GM12878 (cell line): ENCODE results near the gene SCN5A. TPM values are rescaled to one million over a fixed set of nuclear protein-coding genes. Genes with fewer than 3 reads are reported as not detected.

ENCODE experiments used
- ATAC-seq: fragments of 200-7000 bp; cut with Tn5 transposase; 3 replicates; pipeline ENCODE4 v1.9.1; 2020; ENCODE audit warnings: mild to moderate bottlenecking, moderate library complexity
- BruUV-seq: library from RNA; stranded (reverse); fragments of 400-500 nt; replicated peaks from 2 replicates; lab custom pipeline; 2021; lab: Mats Ljungman, UMichigan
- CTCF ChIA-PET: fragments of 300-600 bp; sonication (Branson Sonifier 250); formaldehyde crosslinking; extraction: SDS; loops from one replicate; lab custom pipeline; 2021; ENCODE audit warnings: inconsistent platforms; lab: Yijun Ruan, JAX
- POLR2A ChIA-PET: fragments of 350-600 bp; formaldehyde crosslinking; extraction: SDS; loops from one replicate; lab custom pipeline; 2021; ENCODE audit warnings: inconsistent platforms; lab: Charles Lee
- RAD21 ChIA-PET: fragments of 300-600 bp; sonication (Branson Sonifier 250); formaldehyde crosslinking; loops from one replicate; lab custom pipeline; 2023; ENCODE audit warnings: antibody characterized with exemption; ENCODE audit not compliant: unreplicated experiment; lab: Charles Lee
- SMC1A ChIA-PET: fragments of 300-600 bp; sonication (Branson Sonifier 250); formaldehyde crosslinking; loops from one replicate; lab custom pipeline; 2023; ENCODE audit not compliant: unreplicated experiment, uncharacterized antibody; lab: Charles Lee
- DNase-seq: peaks from one replicate; pipeline ENCODE4 v3.0.0-alpha.2; 2011; ENCODE audit warnings: low read depth, low spot score
- FAIRE-seq: peaks from 3 replicates; lab custom pipeline; 2011; peaks lifted over from hg19 to GRCh38; lab: Jason Lieb, UNC
- H2AFZ ChIP-seq: 2 replicates; pipeline ENCODE4 v1.6.0; 2011; ENCODE audit warnings: low read depth, low read length, control low read depth; ENCODE audit not compliant: control insufficient read depth
- H3K27ac ChIP-seq: 2 replicates; pipeline ENCODE4 v1.5.1; 2011; ENCODE audit warnings: control low read depth; ENCODE audit not compliant: control insufficient read depth, insufficient read depth
- H3K27me3 ChIP-seq, 2 experiments: replicated peaks in 1 of 2; 2 replicates each; pipeline versions ENCODE4 v1.6.0 to v1.6.1; 2011; ENCODE audit warnings: low read length in 1 of 2; ENCODE audit not compliant: control insufficient read depth in 2 of 2, insufficient read depth in 2 of 2
- H3K36me3 ChIP-seq, 2 experiments: 2 replicates each; pipeline ENCODE4 v1.5.1; 2011; ENCODE audit warnings: low read length in 1 of 2; ENCODE audit not compliant: control insufficient read depth in 2 of 2, insufficient read depth in 2 of 2
- H3K4me1 ChIP-seq: 2 replicates; pipeline ENCODE4 v1.6.1; 2011; ENCODE audit warnings: mild to moderate bottlenecking, low read length, moderate library complexity, mixed read lengths; ENCODE audit not compliant: control insufficient read depth, insufficient read depth
- H3K4me2 ChIP-seq: 2 replicates; pipeline ENCODE4 v1.6.0; 2011; ENCODE audit warnings: control low read depth; ENCODE audit not compliant: control insufficient read depth, insufficient read depth
- H3K4me3 ChIP-seq: fragments of 200-600 bp; sonication (generic); 2 replicates; pipeline ENCODE4 v1.5.1; 2016
- H3K79me2 ChIP-seq: 2 replicates; pipeline ENCODE4 v1.6.0; 2011; ENCODE audit warnings: low read length; ENCODE audit not compliant: control insufficient read depth, insufficient read depth
- H3K9ac ChIP-seq: 2 replicates; pipeline ENCODE4 v1.8.0; 2011; ENCODE audit warnings: low read length, control low read depth, mixed read lengths; ENCODE audit not compliant: control insufficient read depth, insufficient read depth
- H3K9me3 ChIP-seq: replicated peaks from 3 replicates; pipeline ENCODE4 v1.5.1; 2011; ENCODE audit warnings: mild to moderate bottlenecking, low read length; ENCODE audit not compliant: control insufficient read depth, insufficient read depth
- H4K20me1 ChIP-seq: 2 replicates; pipeline ENCODE4 v1.6.0; 2011; ENCODE audit not compliant: control insufficient read depth, insufficient read depth
- BCL11A ChIP-seq: IDR thresholded peaks from 2 replicates; pipeline ENCODE4 v1.6.1; 2011; ENCODE audit warnings: low read depth, low read length
- CBX3 ChIP-seq: fragments of 200-600 bp; sonication (generic); IDR thresholded peaks from 2 replicates; pipeline ENCODE4 v1.6.1; 2016; ENCODE audit warnings: low read depth, borderline replicate concordance
- CEBPB ChIP-seq, 2 experiments: fragments of 150-350 bp in 1 of 2; IDR thresholded peaks; 2 replicates each; pipeline ENCODE4 v1.6.1; 2012 to 2014; ENCODE audit warnings: low read depth in 2 of 2, low read length in 2 of 2, borderline replicate concordance in 1 of 2, inconsistent platforms in 1 of 2
- GABPA ChIP-seq: IDR thresholded peaks from 2 replicates; pipeline ENCODE4 v1.6.1; 2014; ENCODE audit warnings: antibody characterized with exemption, low read depth, mild to moderate bottlenecking, inconsistent platforms
- HDAC2 ChIP-seq: fragments of 200-600 bp; sonication (generic); IDR thresholded peaks from 2 replicates; pipeline ENCODE4 v1.6.1; 2017
- IKZF1 ChIP-seq: fragments of 450-650 bp; conservative IDR thresholded peaks from 2 replicates; pipeline ENCODE4 v1.6.1; 2017; ENCODE audit warnings: antibody characterized with exemption, mild to moderate bottlenecking
- NRF1 ChIP-seq: conservative IDR thresholded peaks from 2 replicates; pipeline ENCODE4 v1.6.1; 2011; ENCODE audit warnings: mild to moderate bottlenecking, low read depth, low read length, improper control_type of control experiment
- POLR2AphosphoS5 ChIP-seq: IDR thresholded peaks from 2 replicates; pipeline ENCODE4 v1.6.1; 2011; ENCODE audit warnings: mild to moderate bottlenecking, low read length, inconsistent platforms
- ZNF207 ChIP-seq: fragments of 450-650 bp; IDR thresholded peaks from 2 replicates; pipeline ENCODE4 v1.6.1; 2014; ENCODE audit warnings: antibody characterized with exemption, mild to moderate bottlenecking, borderline replicate concordance
- WGBS: methylation state at CpG from one replicate; pipeline ENCODE4 v1.1.6; 2016; ENCODE audit warnings: low lambda C conversion rate; ENCODE audit not compliant: insufficient replicate concordance, insufficient coverage; ENCODE audit errors: missing lambda C conversion rate; 5-methylcytosine and 5-hydroxymethylcytosine counted together
- in situ Hi-C: fragments of 300-500 bp; cut with MboI; formaldehyde crosslinking; loops from 9 replicates; pipeline ENCODE4 v1.14.3; 2018; ENCODE audit warnings: mixed read lengths
- intact Hi-C: fragments of 100-400 bp; cut with micrococcal nuclease; formaldehyde crosslinking; loops from one replicate; pipeline ENCODE4 v1.14.2; 2022; ENCODE audit not compliant: unreplicated experiment
- polyA plus RNA-seq, 11 experiments: library from polyadenylated mRNA; depleted of rRNA in 4 of 11; unstranded in 6 of 11; stranded (reverse) in 5 of 11; fragments of >200 nt; fragmentation: Nextera tagmentation in 4 of 11; fragmentation: Illumina TruSeq in 1 of 11; extraction: Ambion mirVana in 4 of 11; extraction: Trizol in 1 of 11; gene quantifications; 1 replicate in 1 of 11; 2 replicates in 10 of 11; pipeline versions ENCODE4 v1.2.1 to v1.2.3, GENCODE V29; 2011 to 2016; ENCODE audit warnings: inconsistent platforms in 2 of 11, missing spikeins in 2 of 11, low read depth in 1 of 11
- total RNA-seq, 4 experiments: library from RNA; depleted of rRNA in 3 of 4; stranded (reverse); fragments of >200 nt in 3 of 4; fragmentation: Illumina TruSeq in 1 of 4; extraction: Trizol in 1 of 4; gene quantifications; 2 replicates each; pipeline versions ENCODE4 v1.2.1 to v1.2.3, GENCODE V29; 2013 to 2021
- TF ChIP-seq, protein P1 (sequence below): fragments of 450-650 bp; IDR thresholded peaks from 2 replicates; pipeline ENCODE4 v1.6.1; 2016; ENCODE audit warnings: mild to moderate bottlenecking
- TF ChIP-seq, protein P2 (sequence below): fragments of 450-650 bp; IDR thresholded peaks from 2 replicates; pipeline ENCODE4 v1.6.1; 2017; ENCODE audit warnings: borderline replicate concordance

The SCN5A gene
- total and polyA plus RNA-seq, 10 of the 15 experiments (the other 5 are each of a cell fraction or from before 2014, with no cell fraction given) = not detected

DNA sequence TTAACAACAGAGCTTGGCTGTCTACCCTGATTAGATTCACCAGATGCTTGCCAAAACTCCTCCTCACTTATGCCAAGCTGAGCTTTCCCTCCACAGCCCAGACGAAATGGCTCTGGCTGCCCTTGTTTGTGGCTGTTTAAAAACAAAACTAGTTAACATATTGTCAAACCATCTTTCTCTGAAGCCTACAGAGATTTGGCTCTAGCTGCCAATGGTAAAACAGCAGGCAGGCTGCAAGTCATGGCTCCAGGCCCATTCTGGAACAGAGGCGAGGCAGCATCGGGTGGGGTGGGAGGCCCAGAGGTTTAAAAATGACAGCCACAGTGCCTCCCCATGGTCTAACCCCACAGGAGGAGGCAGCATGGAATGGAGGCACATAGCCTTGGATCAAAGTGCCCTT, 75.9 kb downstream of the SCN5A start:
- H3K27me3 ChIP-seq = no peaks in the 10 kb centered on the region
- no peaks in the 10 kb centered on the region for H3K4me1 ChIP-seq
- H3K9ac ChIP-seq = no peak overlapping the region
- ChIA-PET POLR2A (no interaction called here), RAD21 (interaction anchor here (0.7 kb wide), 1 partner anchor 73 kb away, joined by 3 read pairs; no protein-coding TSS in a partner anchor), CTCF (interaction anchor here (1.4 kb wide), 1 partner anchor 52 kb away, joined by 3 read pairs; no protein-coding TSS in a partner anchor), SMC1A (no interaction called here)
- no peak overlapping the region for H3K4me2 ChIP-seq
- H4K20me1 ChIP-seq = no peaks in the 10 kb centered on the region
- TF ChIP-seq HDAC2 (no peak), POLR2AphosphoS5 (no peak), ZNF207 (no peak), NRF1 (no peak), GABPA (no peak), BCL11A (no peak), IKZF1 (no peak), CBX3 (no peak), CEBPB (IDR thresholded peaks at IDR 0.05; ENCODE audit: borderline replicate concordance in 1 of 2, low read depth in 2 of 2, low read length in 2 of 2) (no peak)
- TF ChIP-seq, protein P1, sequence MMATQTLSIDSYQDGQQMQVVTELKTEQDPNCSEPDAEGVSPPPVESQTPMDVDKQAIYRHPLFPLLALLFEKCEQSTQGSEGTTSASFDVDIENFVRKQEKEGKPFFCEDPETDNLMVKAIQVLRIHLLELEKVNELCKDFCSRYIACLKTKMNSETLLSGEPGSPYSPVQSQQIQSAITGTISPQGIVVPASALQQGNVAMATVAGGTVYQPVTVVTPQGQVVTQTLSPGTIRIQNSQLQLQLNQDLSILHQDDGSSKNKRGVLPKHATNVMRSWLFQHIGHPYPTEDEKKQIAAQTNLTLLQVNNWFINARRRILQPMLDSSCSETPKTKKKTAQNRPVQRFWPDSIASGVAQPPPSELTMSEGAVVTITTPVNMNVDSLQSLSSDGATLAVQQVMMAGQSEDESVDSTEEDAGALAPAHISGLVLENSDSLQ = no peak
- TF ChIP-seq, protein P2, sequence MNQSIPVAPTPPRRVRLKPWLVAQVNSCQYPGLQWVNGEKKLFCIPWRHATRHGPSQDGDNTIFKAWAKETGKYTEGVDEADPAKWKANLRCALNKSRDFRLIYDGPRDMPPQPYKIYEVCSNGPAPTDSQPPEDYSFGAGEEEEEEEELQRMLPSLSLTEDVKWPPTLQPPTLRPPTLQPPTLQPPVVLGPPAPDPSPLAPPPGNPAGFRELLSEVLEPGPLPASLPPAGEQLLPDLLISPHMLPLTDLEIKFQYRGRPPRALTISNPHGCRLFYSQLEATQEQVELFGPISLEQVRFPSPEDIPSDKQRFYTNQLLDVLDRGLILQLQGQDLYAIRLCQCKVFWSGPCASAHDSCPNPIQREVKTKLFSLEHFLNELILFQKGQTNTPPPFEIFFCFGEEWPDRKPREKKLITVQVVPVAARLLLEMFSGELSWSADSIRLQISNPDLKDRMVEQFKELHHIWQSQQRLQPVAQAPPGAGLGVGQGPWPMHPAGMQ = no peak
- H3K9me3 ChIP-seq = no peaks in the 10 kb centered on the region; the same call in 2 of the 3 replicates
- FAIRE-seq (no peak), ATAC-seq (no peak), DNase-seq (no peak)
- intact Hi-C loops (no loop called here), in situ Hi-C loops (no loop called here)
- WGBS = 0% methylated on average over 3 of the region's 3 CpGs
- H3K36me3 ChIP-seq = no peaks in the 10 kb centered on the region
- H3K4me3 ChIP-seq = no peak overlapping the region
- H2AFZ ChIP-seq = no peak overlapping the region
- no peak overlapping the region for H3K27ac ChIP-seq
- no TSS peak for BruUV-seq
- H3K79me2 ChIP-seq = no peaks in the 10 kb centered on the region
